HG03108 (cell line): Measurements from ENCODE around the gene DUSP6.
A peak's percentile ranks its signal among the peaks of the same experiment; 100 is the strongest.
"Not testable (repeated sequence)": the region's sequence is repeated elsewhere in the genome, so short reads cannot be mapped to it uniquely, and the experiment has no call there.

Experiments used
- ATAC-seq: cut with Tn5 transposase; IDR thresholded peaks from one replicate; pipeline ENCODE4 v1.9.1; 2021; ENCODE audit warnings: moderate library complexity; ENCODE audit not compliant: unreplicated experiment

The DUSP6 gene

DNA sequence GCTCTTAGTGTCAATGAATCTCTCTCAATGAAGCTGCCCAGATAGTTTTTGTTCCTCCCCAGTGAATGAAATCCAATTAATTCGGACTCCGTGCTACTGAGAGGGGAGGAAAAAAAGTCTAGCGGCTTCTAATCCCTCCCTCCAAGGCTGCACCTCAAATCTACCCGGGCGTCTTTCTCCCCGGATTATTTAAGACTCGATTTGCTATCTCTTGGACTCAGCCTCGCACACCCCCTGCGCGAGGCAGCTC is 134 bp downstream of the DUSP6 start:
- ATAC-seq: no peak

DNA sequence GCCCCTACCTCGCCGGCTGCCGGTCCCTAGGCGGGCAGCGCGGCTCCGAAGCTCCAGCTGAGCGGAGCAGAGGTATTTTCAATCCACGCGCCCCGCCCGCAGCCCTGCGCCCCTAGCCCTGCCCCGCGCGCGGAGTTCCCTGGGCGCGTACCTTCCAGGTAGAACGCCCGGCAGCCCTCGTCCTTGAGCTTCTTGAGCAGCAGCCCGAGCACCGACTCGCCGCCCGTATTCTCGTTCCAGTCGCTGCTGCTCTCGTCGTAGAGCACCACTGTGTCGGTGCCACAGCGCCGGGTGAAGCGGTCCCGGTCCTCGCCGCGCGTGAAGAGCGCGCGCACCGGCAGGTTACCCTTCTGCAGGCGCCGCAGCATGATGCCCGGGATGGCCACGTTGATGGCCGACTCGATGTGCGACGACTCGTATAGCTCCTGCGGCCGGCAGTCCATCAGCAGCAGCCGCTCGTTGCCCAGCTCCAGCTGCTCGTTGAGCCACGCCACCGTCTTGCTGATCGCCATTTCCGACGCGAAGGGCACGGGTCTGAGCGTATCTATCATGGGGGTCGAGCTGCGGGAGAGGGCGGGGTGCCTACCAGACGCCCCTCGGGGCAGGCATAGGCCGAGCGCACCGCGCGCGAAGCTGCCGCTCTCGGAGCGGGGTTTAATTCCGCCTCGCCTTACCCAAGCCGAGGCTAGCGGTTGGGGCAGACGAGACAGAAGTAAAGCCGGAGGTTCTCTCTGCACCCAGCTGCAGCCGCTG is 636 bp downstream of the DUSP6 start:
- ATAC-seq: no peak

DNA sequence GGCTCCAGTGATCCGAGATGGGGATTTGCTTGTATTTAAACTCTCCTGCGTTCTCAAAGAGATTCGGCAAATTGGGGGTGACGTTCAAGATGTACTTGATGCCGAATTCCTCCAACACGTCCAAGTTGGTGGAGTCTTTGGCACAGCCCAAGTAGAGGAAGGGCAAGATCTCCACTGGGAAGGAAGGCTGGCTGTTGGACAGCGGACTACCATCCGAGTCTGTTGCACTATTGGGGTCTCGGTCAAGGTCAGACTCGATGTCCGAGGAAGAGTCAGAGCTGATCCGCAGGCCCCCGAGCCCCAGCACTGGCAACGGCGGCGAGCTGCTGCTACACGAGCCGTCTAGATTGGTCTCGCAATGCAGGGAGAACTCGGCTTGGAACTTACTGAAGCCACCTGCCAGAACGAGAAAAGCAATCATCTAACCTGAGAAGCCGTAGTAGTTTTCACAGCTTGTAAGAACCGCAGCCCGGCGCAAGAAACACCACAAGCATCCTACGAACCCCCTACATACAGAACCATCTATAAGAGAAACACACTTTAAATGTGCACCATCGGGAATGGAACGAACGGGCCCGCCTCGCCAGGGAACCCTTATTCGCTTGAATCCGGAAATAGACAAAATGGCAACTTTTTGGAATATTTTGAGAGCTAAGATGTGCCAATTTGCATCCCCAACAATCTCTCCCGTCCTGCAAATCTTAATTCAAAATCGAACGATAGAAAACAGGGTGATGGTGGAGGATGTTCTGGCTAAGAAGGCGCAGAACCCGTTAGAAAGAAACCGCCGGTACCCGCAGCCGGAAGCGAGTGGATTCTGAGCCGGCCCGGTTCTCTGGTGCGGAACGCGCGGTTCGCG is 1.4 kb downstream of the DUSP6 start:
- no peak for ATAC-seq

DNA sequence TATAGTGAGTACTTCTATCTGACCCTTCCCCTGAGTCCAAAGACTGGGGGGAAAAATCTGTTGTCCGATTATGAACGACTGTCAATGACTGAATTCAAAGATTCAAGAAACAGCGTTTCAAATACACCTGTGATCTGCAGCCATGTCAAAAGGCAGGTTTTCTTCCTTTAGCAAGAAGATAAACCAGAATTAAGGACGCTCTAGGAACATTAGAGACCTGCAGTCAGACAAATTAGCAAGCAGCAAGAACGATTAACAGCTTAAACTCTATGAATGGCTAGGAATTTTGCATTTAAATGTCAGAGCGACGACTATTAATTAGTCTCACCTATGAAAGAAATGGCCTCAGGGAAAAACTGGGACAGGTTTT is 2.1 kb downstream of the DUSP6 start:
- no peak for ATAC-seq

DNA sequence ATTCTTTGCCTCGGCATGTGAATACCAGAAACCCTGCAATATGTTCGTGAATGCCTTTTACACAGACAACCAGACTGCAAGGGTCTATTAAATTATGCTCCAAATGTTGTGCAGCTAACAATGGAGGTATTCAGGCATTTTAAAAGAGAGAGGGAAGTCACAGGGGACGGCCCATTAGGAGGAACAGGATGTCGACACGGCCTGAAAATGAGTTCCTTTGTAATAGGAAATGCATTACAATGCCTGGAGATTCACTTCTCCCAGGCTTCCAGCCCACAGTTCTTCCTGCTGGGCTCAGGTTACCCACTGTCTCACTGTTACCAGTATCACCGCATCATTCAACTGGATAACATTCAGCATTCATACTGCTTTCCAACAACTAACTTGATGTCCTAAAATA is 2.5 kb downstream of the DUSP6 start:
- no peak for ATAC-seq

DNA sequence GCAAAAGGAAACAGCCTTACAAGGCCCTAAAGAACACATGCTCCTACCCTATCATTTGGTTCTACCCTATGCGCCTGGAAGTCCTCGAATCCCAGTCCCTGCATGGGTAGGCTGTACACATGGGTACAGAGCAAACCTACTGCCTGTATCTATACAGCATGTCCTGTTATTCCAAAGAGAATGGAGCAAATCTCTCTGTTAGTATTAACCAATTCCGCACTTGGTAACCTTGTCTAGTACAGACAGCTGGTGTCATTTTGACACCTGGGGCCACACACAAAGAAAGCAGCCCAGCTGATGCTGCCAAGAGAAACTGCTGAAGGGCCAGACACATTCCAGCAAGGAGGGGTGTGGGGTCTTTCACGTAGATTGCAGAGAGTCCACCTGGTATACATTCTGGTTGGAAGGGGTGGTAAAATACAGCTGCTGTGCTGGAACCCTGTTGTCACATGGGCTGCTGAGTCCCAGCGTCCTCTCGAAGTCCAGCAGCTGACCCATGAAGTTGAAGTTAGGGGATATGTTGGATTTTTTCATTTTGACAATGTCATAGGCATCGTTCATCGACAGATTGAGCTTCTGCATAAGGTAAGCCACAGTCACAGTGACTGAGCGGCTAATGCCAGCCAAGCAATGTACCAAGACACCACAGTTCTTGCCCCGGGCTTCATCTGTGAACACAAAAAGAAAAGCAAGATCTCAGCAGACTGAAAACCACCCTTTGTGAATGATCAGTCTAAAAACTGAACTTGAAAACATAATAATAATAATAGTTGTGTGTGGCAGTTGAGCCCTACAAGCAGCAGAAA is 3.2 kb downstream of the DUSP6 start:
- ATAC-seq: no peak

DNA sequence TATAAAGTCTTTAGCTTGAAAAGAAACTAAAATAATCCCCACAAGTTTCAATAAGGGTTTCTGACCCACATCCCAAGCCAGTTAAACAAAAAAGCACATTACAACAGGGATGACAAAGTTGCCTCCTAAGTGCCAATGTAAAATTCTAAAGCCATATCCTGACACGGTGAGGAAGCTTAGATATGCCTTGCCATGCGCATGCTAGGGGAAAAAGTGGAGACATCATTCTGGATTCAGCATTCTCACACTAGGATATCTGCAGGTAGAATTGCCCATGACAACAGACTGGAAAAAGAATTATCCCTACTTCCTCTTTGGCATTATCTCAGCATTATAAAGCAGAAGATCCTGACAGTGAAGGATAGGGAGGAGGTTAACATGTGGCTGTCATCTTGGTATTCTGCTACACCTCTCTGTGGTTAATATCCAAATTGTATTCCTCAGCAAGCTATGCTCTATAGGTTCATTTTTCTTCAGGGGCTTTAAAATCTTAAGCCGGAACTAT is 4.9 kb downstream of the DUSP6 start:
- ATAC-seq: no peak

DNA sequence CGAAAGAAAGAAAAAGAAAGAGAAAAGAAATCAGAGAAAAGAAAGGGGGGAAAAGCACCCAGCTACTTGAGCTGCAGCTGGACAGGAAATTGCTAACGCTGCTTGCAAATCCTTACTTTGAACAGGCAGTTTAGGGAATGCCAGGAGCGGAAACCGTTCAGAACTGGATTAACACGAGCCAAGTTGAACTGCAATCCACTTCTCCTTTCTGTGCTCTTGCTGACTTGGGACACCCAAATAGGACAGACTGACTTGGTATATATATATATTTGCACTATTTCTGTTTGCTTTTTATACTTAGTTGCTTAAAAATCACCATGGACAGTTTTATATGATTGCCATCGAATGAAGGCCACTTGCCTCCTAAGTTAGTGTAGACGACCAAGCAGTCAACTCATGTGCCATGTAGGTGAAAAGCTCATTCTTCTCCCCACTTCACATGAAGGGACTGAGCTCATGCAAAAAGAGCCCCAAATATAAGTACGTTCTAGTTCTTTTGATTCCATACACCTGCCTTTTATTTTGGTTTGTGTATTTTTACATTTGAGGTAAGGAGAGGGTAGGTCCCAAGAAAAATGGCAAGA is 5.5 kb downstream of the DUSP6 start:
- no peak for ATAC-seq

DNA sequence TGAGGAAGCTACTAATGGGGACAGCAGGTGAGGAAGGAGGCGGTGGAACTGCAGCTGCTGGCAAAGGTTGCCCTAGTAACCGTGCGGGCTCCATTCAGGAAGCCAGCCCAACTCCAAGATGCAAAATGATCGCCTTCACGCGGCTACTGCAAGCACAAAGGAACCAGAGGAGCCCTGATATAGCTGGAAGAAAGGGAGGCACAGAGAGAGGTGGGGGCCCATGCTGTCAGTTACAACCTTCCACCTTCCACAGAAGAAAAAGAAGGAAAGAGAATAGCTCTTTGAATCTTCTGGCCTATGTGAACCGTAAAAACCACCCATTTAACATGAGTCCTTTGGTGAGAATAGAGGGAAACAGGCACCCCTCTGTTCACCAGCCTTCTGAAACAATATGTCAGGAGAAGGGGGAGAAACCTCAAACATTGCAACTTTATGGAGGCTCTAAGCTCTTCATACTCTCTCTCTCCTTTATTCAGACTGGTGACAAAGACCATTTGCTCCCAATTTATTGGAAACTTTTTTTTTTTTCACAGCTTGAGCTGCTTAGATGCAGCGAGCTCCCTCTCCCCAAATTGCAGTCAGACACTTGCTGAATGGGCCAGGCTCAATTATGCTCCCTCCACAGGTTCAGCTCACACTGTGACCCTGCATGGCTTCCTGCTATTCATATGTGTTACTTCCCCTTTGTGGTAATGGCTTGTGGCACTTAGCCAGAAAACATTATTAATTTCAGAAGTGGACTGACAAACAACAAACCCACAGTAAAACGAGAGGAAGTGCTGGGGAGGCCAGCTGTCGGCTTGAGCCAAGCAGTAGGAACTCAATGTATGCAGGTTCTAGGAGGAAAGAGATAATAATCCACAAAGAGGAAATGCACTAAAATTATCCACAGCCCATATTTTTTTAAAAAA is 6.2 kb downstream of the DUSP6 start:
- ATAC-seq: peak; percentile 98

DNA sequence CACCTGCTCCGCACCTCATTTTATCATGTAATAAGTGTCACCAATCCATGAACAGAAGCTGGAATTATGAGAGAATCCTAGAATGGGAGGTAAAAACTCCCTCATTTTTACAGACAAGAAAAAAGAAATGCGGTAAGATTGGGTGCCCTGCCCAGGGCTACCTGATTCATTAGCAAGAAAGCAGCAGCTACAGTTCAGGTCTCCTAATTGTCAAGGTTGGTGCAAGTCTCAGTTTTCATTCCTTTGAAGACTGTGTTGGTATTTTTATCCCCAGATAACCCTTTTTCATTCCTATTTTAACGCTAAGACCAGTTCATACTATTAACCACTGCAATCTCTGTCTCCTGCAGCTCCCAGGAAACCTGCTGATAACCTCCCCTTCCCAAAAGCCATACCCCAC is 6.9 kb downstream of the DUSP6 start:
- ATAC-seq: no peak

DNA sequence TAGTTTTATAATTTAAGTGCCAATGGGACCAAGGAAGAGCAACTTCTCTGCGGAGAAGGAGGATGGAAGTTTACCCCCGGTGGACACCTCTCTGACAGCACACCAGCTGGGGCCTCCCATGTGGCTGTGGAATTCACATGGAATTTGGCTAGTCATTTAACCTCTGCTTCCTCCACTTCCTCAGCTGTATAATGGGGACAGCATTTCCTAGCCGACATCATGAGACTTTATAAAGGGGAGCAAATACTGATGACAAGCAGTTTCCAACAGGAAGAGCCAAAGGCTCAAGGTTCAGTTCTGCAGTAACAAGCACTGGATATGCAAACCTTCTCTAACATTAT is 7.5 kb downstream of the DUSP6 start:
- no peak for ATAC-seq

DNA sequence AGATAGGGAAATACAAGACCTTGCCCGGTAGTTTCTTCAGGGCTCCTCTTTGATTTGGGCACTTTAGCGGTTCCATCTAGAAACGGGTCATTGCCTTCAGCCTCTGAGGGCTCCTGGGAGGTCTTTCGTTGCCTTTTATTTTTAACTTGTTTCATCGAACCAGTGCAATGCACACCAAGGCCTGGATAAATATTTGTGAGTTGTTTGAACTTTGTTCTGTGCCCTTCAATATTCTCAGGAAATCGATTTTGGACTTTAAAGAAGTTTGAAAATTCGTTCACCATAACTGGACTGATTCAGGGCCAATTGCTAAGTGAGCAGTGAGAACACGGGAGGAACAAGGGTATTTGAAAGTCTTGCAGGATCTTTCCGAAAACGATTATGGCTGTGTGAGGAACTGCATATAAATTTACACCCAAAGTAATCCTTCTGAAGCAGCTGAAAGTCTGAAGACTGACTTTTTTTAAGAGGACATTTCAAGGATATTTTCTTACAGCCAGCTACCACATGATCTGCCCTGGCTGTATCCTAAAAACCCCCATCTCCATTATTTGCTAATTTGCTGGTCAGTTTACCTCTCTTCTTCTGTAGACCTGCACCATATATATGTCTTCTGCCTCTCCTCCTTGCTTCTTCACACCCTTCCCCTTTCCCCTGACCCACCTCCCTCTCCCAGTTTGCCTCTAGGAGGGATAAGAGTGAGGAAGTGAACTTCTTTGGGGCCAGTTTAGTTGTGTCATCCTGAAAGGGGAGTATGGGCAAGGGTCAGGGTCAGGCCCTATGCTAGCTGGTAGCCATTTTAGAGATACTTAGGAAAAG is 8.0 kb downstream of the DUSP6 start:
- ATAC-seq: no peak

DNA sequence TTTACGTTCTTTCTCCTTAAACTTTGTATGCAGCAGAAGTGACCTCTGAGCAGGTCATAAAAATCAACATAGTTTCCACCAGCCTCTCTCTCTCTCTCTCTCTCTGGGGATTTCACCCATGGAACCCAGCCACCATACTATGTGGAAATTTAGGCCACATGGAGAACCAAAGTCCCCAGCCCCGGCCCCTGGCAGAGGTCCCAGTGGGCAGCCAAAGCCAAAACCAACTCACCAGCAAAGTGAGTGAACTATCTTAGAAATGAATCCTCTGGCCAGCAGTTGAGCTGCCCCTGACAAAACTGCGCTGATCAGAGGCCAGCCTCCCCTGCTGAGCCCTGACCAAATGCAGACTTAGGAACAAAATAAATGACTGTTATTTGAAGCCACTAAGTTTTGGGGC is 9.2 kb downstream of the DUSP6 start:
- ATAC-seq: no peak

DNA sequence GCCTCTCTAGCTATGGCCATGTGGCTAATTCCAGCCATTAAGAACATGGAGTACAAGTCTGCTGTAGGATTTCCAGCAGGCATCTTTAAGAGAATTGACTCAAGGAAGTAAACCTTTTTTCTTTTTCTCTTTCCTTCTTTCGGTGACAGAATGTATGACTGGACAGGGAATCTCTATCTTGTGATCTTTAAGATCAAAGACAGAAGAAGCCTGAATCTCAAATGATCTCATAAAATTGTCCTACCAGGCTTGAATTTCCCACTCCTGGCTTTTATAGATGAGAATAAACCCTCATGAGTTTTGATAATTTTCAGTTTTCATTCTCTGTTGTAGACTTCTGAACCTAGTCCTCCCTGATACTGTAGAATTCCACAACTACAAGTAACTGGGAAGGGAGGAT is 11.4 kb downstream of the DUSP6 start:
- no peak for ATAC-seq

DNA sequence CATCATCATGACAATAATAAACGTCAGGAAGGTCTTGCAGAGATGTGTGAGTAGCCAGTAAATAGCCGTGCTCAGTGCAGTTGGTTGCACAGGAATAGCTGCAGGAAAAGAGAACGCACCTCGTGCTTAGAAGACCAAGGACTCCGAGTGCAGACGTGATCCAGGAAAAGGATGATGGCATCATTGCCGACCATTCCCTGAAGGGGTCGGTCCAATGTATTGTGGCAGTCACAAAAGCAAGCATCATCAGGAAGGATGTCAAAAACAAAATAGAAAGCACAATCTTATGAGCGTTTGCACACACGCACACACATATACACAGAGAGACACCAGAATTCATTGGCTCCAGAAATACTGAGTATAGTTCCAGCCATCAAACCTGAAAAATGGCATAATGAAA is 12.8 kb downstream of the DUSP6 start:
- no peak for ATAC-seq

DNA sequence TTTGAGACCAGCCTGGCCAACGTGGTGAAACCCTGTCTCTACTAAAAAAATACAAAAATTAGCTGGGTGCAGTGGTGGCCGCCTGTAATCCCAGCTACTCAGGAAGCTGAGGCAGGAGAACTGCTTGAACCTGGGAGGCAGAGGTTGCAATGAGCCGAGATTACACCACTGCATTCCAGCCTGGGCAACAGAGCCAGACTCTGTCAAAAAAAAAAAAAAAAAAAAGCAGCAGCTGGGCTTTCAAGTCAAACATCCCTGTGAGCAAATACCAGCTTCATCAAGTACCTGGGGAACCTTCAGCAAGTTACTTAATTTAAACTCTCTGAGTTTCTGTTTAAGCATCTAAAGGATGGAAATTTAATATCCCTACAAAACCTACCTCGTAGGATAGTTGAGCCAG is 15.2 kb downstream of the DUSP6 start:
- not testable (repeated sequence) for ATAC-seq

DNA sequence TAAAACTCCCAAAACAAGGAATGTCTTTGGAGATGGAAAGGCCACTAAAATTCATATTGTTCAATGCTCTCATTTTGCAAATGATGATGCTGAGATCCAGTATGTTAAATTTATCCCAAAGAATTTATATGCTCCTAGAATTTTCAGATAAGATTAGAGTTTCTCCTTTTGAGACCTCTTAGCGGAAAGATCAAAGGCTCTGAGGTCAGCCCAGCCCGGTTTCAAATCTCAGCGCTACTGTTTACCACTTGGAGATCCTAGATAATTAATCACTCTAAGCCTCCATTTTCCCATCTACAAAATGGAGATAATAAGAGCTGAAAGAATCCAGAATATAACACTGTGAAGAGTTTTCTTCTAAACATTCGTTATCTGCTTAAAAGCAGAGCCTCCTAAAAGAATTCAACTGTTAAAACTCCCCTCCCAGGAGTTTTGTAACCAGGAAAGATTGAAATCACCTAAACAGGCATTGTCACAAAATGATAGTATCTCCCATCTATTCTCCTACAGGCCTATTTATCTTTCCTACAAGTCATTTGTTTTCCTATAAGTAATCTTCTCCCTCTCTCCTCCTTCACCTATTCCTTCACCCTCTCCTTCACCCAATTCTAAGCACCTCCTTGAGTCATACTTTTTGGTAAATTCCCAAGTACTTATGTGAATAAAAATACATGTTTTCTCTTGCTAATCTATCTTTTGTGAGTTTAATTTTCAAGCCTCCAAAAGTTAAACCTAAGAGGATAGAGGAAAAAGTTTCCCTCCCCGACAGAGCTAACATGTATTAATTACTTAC is 16.7 kb downstream of the DUSP6 start:
- ATAC-seq: no peak

DNA sequence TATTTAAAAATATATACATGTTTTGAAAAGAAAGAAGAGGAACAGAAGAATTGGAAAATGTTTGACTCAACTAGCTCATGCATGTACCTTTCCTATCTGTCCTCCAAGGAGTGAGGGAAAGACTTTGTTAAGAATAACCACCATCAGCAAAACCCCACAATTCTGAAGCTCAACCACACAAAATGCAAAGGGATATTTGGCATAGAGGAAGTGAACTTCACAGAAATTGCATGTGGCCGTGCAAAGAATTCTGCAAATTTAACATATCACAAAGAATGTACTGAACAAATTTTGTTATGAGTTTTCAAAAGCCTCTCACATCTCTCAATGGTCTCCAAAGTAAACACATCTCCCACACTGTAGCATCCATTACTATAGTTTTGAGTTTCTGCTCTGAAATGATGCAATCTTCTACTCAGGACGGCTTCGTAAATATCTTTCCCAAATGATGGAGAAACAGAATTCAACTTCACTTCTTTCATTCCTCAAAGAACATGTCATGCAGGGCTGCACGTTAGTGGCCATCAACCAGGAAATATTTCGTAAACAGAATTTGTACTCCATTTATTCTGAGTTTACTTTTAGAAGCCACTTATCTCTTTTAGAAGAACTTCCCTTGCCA is 17.6 kb downstream of the DUSP6 start:
- no peak for ATAC-seq
